Measurements from ENCODE around the gene GLB1L3.

GLB1L3 gene

GRCh38 chr11:134275534-134276395, at the start of gene GLB1L3:
Gene GLB1L3 (plus strand): TSS chr11:134276379. CDS start chr11:134276741, 362 bp downstream.
- in situ Hi-C loops (cut with HindIII; ENCODE audit: low sequenced_read_pairs) = no loop called here

- in situ Hi-C loops (cut with HindIII; ENCODE audit: low sequenced_read_pairs) = no loop called here
These were observed 49.3 kb upstream of the GLB1L3 start for GRCh38 chr11:134226806-134227325.

GRCh38 chr11:134228625-134229024, 47.6 kb upstream of the GLB1L3 start:
- in situ Hi-C loops (cut with HindIII; ENCODE audit: low sequenced_read_pairs) = no loop called here

- in situ Hi-C loops (cut with HindIII; ENCODE audit: low sequenced_read_pairs) = no loop called here
These were observed 46.9 kb upstream of the GLB1L3 start for GRCh38 chr11:134229126-134229790.

- in situ Hi-C loops (cut with HindIII; ENCODE audit: low sequenced_read_pairs) = no loop called here
These were observed 45.8 kb upstream of the GLB1L3 start for GRCh38 chr11:134230339-134230738.

- in situ Hi-C loops (cut with HindIII; ENCODE audit: low sequenced_read_pairs) = no loop called here
These were observed 44.1 kb upstream of the GLB1L3 start for GRCh38 chr11:134231958-134232659.

- in situ Hi-C loops (cut with HindIII; ENCODE audit: low sequenced_read_pairs) = no loop called here
These were observed 42.4 kb upstream of the GLB1L3 start for GRCh38 chr11:134233729-134234179.

- in situ Hi-C loops (cut with HindIII; ENCODE audit: low sequenced_read_pairs) = no loop called here
These were observed 40.8 kb upstream of the GLB1L3 start for GRCh38 chr11:134235399-134235798.

- in situ Hi-C loops (cut with HindIII; ENCODE audit: low sequenced_read_pairs) = no loop called here
These were observed 39.2 kb upstream of the GLB1L3 start for GRCh38 chr11:134236834-134237556.

GRCh38 chr11:134237557-134237922, 38.6 kb upstream of the GLB1L3 start:
- in situ Hi-C loops (cut with HindIII; ENCODE audit: low sequenced_read_pairs) = no loop called here

GRCh38 chr11:134238956-134239355, 37.2 kb upstream of the GLB1L3 start:
- in situ Hi-C loops (cut with HindIII; ENCODE audit: low sequenced_read_pairs) = no loop called here

GRCh38 chr11:134240592-134240991, 35.6 kb upstream of the GLB1L3 start:
- in situ Hi-C loops (cut with HindIII; ENCODE audit: low sequenced_read_pairs) = no loop called here

- in situ Hi-C loops (cut with HindIII; ENCODE audit: low sequenced_read_pairs) = no loop called here
These were observed 33.8 kb upstream of the GLB1L3 start for GRCh38 chr11:134242376-134242775.

- in situ Hi-C loops (cut with HindIII; ENCODE audit: low sequenced_read_pairs) = no loop called here
These were observed 32.3 kb upstream of the GLB1L3 start for GRCh38 chr11:134243913-134244312.

- in situ Hi-C loops (cut with HindIII; ENCODE audit: low sequenced_read_pairs) = no loop called here
These were observed 31.6 kb upstream of the GLB1L3 start for GRCh38 chr11:134244593-134244992.

- in situ Hi-C loops (cut with HindIII; ENCODE audit: low sequenced_read_pairs) = no loop called here
These were observed 30.7 kb upstream of the GLB1L3 start for GRCh38 chr11:134245434-134245833.

- in situ Hi-C loops (cut with HindIII; ENCODE audit: low sequenced_read_pairs) = no loop called here
These were observed 30.1 kb upstream of the GLB1L3 start for GRCh38 chr11:134246100-134246499.

GRCh38 chr11:134246678-134247077, 29.5 kb upstream of the GLB1L3 start:
- in situ Hi-C loops (cut with HindIII; ENCODE audit: low sequenced_read_pairs) = no loop called here

GRCh38 chr11:134248910-134249480, 27.2 kb upstream of the GLB1L3 start:
- in situ Hi-C loops (cut with HindIII; ENCODE audit: low sequenced_read_pairs) = no loop called here

- in situ Hi-C loops (cut with HindIII; ENCODE audit: low sequenced_read_pairs) = no loop called here
These were observed 25.9 kb upstream of the GLB1L3 start for GRCh38 chr11:134250246-134250645.

All from DLD1 (cell line).